GM18508 (cell line): ENCODE measurements around the gene MUC5B.
"Not testable (repeated sequence)": the region's sequence is repeated elsewhere in the genome, so short reads cannot be mapped to it uniquely, and the experiment has no call there.

Experiments used
- ATAC-seq: cut with Tn5 transposase; IDR thresholded peaks from one replicate; pipeline ENCODE4 v1.9.1; 2021; ENCODE audit warnings: moderate number of reproducible peaks; ENCODE audit not compliant: insufficient read depth, unreplicated experiment

MUC5B gene

GRCh38 chr11:1260023-1260501, 37.2 kb downstream of the MUC5B start:
- ATAC-seq, result no peak

- no peak for ATAC-seq
Measured at GRCh38 chr11:1260620-1261019, 37.8 kb downstream of the MUC5B start.

GRCh38 chr11:1261241-1262071, 38.6 kb downstream of the MUC5B start:
- no peak for ATAC-seq

DNA sequence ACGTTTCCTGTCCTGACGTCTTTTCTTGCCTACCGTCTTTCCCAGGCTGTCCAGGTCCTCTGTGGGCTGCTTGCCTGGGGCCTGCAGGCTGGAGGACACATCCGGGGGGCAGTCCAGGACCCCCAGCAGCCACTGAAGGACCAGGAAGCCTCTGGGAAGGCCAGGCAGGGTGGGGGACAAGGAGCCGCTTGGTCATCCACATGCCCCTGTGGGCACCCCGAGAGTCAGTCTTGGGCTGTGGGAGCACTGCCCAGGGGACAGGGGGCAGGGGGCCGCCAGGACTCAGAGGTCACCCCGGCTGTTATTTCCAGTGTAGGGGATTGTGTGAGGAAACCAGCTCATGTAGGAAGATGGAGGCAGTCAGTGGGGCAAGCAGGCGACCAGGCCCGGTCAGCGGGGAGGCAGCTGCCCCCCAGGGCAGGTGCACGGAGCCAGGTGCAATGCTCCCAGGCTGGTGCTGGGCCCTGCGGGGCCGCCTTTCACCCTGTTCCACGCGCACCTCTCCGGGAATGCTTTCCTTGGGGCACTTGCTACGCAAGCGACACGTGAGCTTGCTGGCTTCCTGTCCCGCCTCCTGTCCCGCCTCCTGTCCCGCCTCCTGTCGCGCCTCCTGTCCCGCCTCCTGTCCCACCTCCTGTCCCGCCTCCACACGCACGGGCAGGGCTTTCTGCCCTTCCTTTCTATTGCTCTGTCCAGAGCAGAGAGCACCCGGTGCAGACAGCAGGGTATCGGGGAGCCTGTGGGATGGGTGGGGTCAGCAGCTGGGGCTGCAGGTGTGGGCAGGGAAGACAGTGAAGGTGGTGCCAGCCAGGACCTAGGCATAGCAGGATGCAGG, 39.5 kb downstream of the MUC5B start:
- ATAC-seq, result no peak

GRCh38 chr11:1263010-1263409, 40.1 kb downstream of the MUC5B start:
- ATAC-seq, result no peak

GRCh38 chr11:1264444-1264843, 41.6 kb downstream of the MUC5B start:
- ATAC-seq, result not testable (repeated sequence)

- ATAC-seq, result not testable (repeated sequence)
Measured at GRCh38 chr11:1265480-1265879, 42.6 kb downstream of the MUC5B start.

DNA sequence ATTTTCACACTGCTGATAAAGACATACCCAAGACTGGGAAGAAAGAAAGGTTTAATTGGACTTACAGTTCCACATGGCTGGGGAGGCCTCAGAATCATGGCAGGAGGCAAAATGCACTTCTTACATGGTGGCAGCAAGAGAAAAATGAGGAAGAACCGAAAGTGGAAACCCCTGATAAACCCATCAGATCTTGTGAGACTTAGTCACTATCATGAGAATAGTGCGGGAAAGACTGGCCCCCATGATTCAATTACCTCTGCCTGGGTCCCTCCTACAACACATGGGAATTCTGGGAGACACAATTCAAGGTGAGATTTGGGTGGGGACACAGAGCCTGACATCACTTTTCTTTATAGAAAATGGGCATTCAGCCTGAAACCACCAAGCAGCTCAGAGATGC, 44.1 kb downstream of the MUC5B start:
- ATAC-seq, result not testable (repeated sequence)

- ATAC-seq, result no peak
Measured at GRCh38 chr11:1267441-1268100, 44.7 kb downstream of the MUC5B start.

DNA sequence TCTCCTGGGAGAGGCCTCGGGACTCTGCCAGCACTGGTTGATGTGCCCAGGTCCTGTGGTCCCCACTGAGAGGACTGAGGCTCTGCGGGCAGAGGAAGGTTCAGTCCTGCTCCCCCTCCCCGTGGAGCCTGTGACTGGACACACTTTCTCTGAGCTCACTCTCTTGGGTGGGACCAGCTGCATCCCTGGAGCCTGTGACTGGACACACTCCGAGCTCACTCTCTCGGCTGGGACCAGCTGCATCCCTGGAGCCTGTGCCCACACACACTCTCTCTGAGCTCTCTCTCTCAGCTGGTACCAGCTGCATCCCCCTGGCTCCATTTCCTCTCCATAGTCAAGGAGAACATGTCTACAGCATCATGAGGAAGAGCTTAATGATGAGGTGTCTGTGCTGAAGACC, 47.1 kb downstream of the MUC5B start:
- ATAC-seq, result no peak

GRCh38 chr11:1270476-1270875, 47.6 kb downstream of the MUC5B start:
- no peak for ATAC-seq

- no peak for ATAC-seq
Measured at GRCh38 chr11:1271002-1271401, 48.1 kb downstream of the MUC5B start.

GRCh38 chr11:1271406-1271805, 48.5 kb downstream of the MUC5B start:
- ATAC-seq, result no peak

DNA sequence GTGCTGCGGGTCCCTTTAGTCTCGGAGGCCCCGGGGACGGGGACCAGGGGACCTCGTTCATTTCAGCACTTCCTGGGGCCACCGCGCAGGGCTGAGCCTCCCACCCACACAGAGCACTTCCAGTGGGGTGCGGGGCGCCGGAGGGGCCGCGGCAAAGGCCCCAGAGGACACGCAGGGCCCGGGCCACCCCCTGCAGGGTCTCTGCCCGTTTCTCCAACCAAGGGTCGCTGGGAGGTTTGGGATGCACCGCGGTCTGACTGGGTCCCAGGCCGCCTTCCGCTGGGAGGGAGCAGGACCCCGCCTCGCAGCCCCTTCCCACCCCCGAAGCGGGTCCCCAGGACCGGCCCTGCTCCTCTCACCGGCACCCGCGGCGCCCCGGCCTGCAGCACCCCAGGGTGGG, 49.1 kb downstream of the MUC5B start:
- ATAC-seq, result no peak

DNA sequence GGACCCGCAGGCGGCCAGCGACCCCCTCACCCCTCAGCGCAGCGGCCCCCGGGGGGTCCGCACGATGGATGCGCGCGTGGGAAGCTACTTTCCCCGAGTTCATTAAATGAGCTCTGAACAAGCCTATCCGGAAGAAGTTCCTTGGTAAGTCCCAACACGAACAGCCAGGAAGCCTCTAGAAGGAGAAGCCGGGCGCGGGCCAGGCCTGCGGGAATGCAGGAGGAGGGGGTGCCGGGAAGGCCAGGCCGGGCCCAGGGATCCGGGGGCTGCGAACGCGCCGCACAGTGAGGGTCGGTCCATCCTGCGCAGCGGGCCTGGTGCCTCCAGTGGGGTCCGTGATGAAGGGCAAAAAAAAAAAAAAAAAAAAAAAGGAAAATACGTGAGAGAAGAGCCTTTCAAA, 49.7 kb downstream of the MUC5B start:
- ATAC-seq, result no peak

DNA sequence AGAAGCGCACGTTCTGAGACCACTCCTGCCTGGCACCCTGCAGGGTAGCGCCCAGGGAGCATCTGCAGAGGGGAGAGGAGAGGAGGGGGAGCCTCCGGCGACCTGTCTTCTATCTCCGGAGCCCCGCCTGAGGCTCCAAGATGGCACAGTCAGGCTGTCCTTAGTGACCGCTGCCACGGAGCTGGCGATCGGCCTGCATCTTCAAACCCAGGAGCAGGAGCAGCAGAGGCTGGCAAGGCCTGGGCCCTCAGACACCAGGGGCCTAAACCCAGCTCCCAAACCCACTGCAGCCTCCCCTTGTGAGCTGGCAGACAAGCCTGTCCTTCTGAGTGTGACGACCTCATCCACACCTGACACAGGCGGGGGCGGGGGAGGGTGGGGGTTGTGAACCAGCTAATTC, 51.6 kb downstream of the MUC5B start:
- no peak for ATAC-seq

- no peak for ATAC-seq
Measured at GRCh38 chr11:1275021-1275420, 52.2 kb downstream of the MUC5B start.

DNA sequence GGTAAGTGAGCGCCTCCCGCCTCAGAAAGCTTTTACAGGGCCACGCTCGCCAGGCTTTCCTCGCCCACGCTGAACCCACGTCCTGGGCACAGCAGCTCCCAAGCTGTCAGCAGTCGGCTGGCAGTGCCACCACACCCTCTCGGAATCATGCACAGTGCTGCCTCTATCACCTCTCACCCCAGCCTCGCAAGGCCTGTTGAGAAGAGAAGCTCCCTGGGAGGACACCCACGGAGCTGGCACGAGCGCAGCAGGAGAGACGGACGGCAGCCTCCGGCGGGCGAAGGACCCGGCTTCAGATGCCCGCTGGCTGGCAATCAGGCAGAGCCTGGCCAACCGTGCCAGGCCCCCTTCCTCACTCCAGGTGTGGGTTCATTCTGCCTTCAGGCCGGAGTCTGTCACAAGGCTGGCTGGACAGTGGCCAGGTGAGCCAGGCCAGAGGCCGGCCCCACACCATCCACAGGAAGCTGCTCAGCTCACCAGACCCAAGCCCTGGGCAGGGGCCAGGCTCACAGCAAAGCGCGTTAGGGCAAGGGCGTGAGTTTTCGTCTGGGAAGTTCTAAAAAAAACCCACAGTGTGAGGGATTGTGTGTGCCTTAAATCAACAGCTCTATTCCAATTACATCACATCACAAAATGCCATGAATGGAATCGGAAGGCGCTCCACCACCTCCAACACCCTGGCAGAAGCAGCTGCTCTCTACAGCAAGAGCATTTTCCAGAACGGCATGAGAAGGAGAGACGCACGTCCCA, 53.4 kb downstream of the MUC5B start:
- no peak for ATAC-seq

- ATAC-seq, result no peak
Measured at GRCh38 chr11:1276866-1277615, 54.2 kb downstream of the MUC5B start.
